ENCODE data around the gene POLR1B. TPM values are rescaled to one million over a fixed set of nuclear protein-coding genes. Genes with fewer than 3 reads are reported as not detected.

Gene POLR1B
- total RNA-seq, 4 donors from 2014 or later: 6.0 to 24.1 (median 14.8) TPM

- in situ Hi-C loops (cut with MboI; ENCODE audit: low pct_ligation_motif_present in 1 of 4, low pct_unique_long_range_greater_than_20kb in 1 of 4, low sequenced_read_pairs in 3 of 4) (loop anchor here in 2 of 4 donors (10.0 to 25.0 kb wide), 2 partner anchors 99 to 321 kb away; partner anchors contain the start of genes TTL (in 1 of the 2) and ZC3H8 (in 1 of the 2)), intact Hi-C loops (cut with DNase I; ENCODE audit: low total_unique reads) (no loop called here)
- Histone ChIP-seq H3K9me3 (no peaks in the 10 kb centered on the region), H3K27ac (peak overlapping the region; percentile 87 to 97 (median 94)), H3K4me1 (peaks cover 6 to 22% (median 12%) of the 10 kb centered on the region in 4 donors), H3K27me3 (no peaks in the 10 kb centered on the region), H3K36me3 (peaks cover 0 to under 1% (median 0%) of the 10 kb centered on the region in 4 donors), H3K4me3 (peak overlapping the region; percentile 48 to 73 (median 56))
- DNase-seq: no peak
- 51 to 56% methylated on average over 11 to 16 of the region's 19 CpGs for WGBS, 2 donors (ENCODE audit: low coverage in 1 of 2)
- TF ChIP-seq EP300 (IDR thresholded peaks at IDR 0.05; ENCODE audit: low read depth) (no peak), POLR2AphosphoS5 (IDR thresholded peaks at IDR 0.05) (no peak), POLR2A (IDR thresholded peaks at IDR 0.05) (no peak)
These were observed 41.4 kb downstream of the POLR1B start for GRCh38 chr2:112583497-112584133.

- in situ Hi-C loops (cut with MboI; ENCODE audit: low pct_ligation_motif_present in 1 of 4, low pct_unique_long_range_greater_than_20kb in 1 of 4, low sequenced_read_pairs in 3 of 4): loop anchor here in 2 of 4 donors (10.0 to 25.0 kb wide), 2 partner anchors 100 to 322 kb away; partner anchors contain the start of genes TTL (in 1 of the 2) and ZC3H8 (in 1 of the 2)
- 1 to 7% methylated on average over 3 to 51 of the region's 54 CpGs for WGBS, 2 donors (ENCODE audit: low coverage in 1 of 2)
- intact Hi-C loops (cut with DNase I; ENCODE audit: low total_unique reads): no loop called here
- Histone ChIP-seq H3K36me3 (peaks cover 0 to 6% (median 0%) of the 10 kb centered on the region in 4 donors), H3K27me3 (no peaks in the 10 kb centered on the region), H3K4me1 (peaks cover 6 to 22% (median 12%) of the 10 kb centered on the region in 4 donors), H3K27ac (peak within 1 kb of the TSS; percentile 87 to 97 (median 94)), H3K9me3 (no peaks in the 10 kb centered on the region), H3K4me3 (peak within 1 kb of the TSS; percentile 48 to 73 (median 56))
- DNase-seq: peak; percentile 95
- TF ChIP-seq POLR2A (IDR thresholded peaks at IDR 0.05) (peak; percentile 63), CTCF (IDR thresholded peaks at IDR 0.05) (peak in 4 of 5 experiments; percentile 16 to 35 (median 28)), POLR2AphosphoS5 (IDR thresholded peaks at IDR 0.05) (peak; percentile 60 to 80 (median 79)), EP300 (IDR thresholded peaks at IDR 0.05; ENCODE audit: low read depth) (no peak)
These were observed 42.0 kb downstream of the POLR1B start, which contains the start of gene CHCHD5 for GRCh38 chr2:112584134-112584890. Gene CHCHD5 (plus strand): TSS chr2:112584609. CDS start chr2:112584648, 39 bp downstream.

DNA sequence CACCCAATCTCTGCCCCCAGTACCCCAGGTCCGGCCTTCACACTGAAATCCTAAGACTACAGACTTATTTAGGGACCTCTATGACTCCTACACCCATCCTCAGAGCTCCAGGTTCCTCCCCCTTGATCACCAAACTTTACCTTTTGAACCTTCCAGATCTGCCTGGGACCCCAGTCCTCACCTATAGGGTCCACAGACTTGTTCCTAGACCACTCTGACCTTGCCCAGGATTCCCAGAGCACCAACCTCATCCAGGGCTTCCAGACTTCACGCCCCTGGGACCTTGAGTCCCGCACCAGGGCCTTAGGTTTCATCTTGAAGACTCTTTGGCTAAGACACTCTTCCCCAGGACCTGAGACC is 42.6 kb downstream of the POLR1B start:
- Histone ChIP-seq H3K4me3 (peak overlapping the region; percentile 48 to 73 (median 56)), H3K4me1 (peaks cover 6 to 22% (median 12%) of the 10 kb centered on the region in 4 donors), H3K27me3 (no peaks in the 10 kb centered on the region), H3K27ac (peak overlapping the region; percentile 87 to 97 (median 94)), H3K9me3 (no peaks in the 10 kb centered on the region), H3K36me3 (peaks cover 0 to 6% (median 0%) of the 10 kb centered on the region in 4 donors)
- intact Hi-C loops (cut with DNase I; ENCODE audit: low total_unique reads) (no loop called here), in situ Hi-C loops (cut with MboI; ENCODE audit: low pct_ligation_motif_present in 1 of 4, low pct_unique_long_range_greater_than_20kb in 1 of 4, low sequenced_read_pairs in 3 of 4) (loop anchor here in 2 of 4 donors (10.0 to 25.0 kb wide), 2 partner anchors 100 to 323 kb away; partner anchors contain the start of genes TTL (in 1 of the 2) and ZC3H8 (in 1 of the 2))
- TF ChIP-seq POLR2A (IDR thresholded peaks at IDR 0.05) (no peak), CTCF (IDR thresholded peaks at IDR 0.05) (no peak), POLR2AphosphoS5 (IDR thresholded peaks at IDR 0.05) (no peak)
- WGBS, 2 donors (ENCODE audit: low coverage in 1 of 2): 0 to 67% methylated on average over 1 to 3 of the region's 3 CpGs
- no peak for DNase-seq

- H3K36me3 ChIP-seq: peaks cover 0 to 6% (median 0%) of the 10 kb centered on the region in 4 donors
- in situ Hi-C loops (cut with MboI; ENCODE audit: low pct_ligation_motif_present in 1 of 4, low pct_unique_long_range_greater_than_20kb in 1 of 4, low sequenced_read_pairs in 3 of 4) (loop anchor here in 2 of 4 donors (10.0 to 25.0 kb wide), 2 partner anchors 101 to 323 kb away; partner anchors contain the start of genes TTL (in 1 of the 2) and ZC3H8 (in 1 of the 2)), intact Hi-C loops (cut with DNase I; ENCODE audit: low total_unique reads) (no loop called here)
- no peaks in the 10 kb centered on the region for H3K27me3 ChIP-seq
- peak overlapping the region in 1 of 4 donors; percentile 73 for H3K4me3 ChIP-seq
- peaks cover 6 to 22% (median 12%) of the 10 kb centered on the region in 4 donors for H3K4me1 ChIP-seq
- H3K9me3 ChIP-seq: no peaks in the 10 kb centered on the region
- DNase-seq: no peak
- WGBS, 2 donors (ENCODE audit: low coverage in 1 of 2): 94% methylated on average over 3 of the region's 3 CpGs; no CpG with 5 or more reads in 1 of the 2 donors
- H3K27ac ChIP-seq: peak overlapping the region; percentile 87 to 97 (median 94)
- TF ChIP-seq CTCF (IDR thresholded peaks at IDR 0.05) (no peak), EP300 (IDR thresholded peaks at IDR 0.05; ENCODE audit: low read depth) (no peak), POLR2A (IDR thresholded peaks at IDR 0.05) (no peak), POLR2AphosphoS5 (IDR thresholded peaks at IDR 0.05) (no peak)
These were observed 43.1 kb downstream of the POLR1B start for GRCh38 chr2:112585400-112585799.

All from transverse colon (tissue), 4 donors.